Measurements from ENCODE around the gene XYLT2.
"Not testable (repeated sequence)": the region's sequence is repeated elsewhere in the genome, so short reads cannot be mapped to it uniquely, and the experiment has no call there.

XYLT2 gene
- total RNA-seq, result 39.4 to 71.9 reads per million in 2 experiments

GRCh38 chr17:50345432-50346312 lies at the start of gene XYLT2:
TSS of gene XYLT2 (plus strand) at chr17:50346126. CDS start at chr17:50346141, 15 bp downstream.
- peak; percentile 90 for DNase-seq (ENCODE audit: low read depth)

- DNase-seq (ENCODE audit: low read depth), result peak; percentile 68
Measured at GRCh38 chr17:50297407-50297865, 48.5 kb upstream of the XYLT2 start.

GRCh38 chr17:50298018-50298417 lies 47.9 kb upstream of the XYLT2 start:
- DNase-seq (ENCODE audit: low read depth), result no peak

GRCh38 chr17:50299776-50300175 lies 46.1 kb upstream of the XYLT2 start:
- no peak for DNase-seq (ENCODE audit: low read depth)

- not testable (repeated sequence) for DNase-seq (ENCODE audit: low read depth)
Measured at GRCh38 chr17:50300824-50301223, 45.1 kb upstream of the XYLT2 start.

- no peak for DNase-seq (ENCODE audit: low read depth)
Measured at GRCh38 chr17:50301891-50302584, 43.9 kb upstream of the XYLT2 start.

GRCh38 chr17:50303051-50303450 lies 42.9 kb upstream of the XYLT2 start:
- DNase-seq (ENCODE audit: low read depth), result no peak

- no peak for DNase-seq (ENCODE audit: low read depth)
Measured at GRCh38 chr17:50303596-50303995, 42.3 kb upstream of the XYLT2 start.

- DNase-seq (ENCODE audit: low read depth), result no peak
Measured at GRCh38 chr17:50304781-50305404, 41.0 kb upstream of the XYLT2 start.

- DNase-seq (ENCODE audit: low read depth), result no peak
Measured at GRCh38 chr17:50307654-50308053, 38.3 kb upstream of the XYLT2 start.

- DNase-seq (ENCODE audit: low read depth), result no peak
Measured at GRCh38 chr17:50308666-50309065, 37.3 kb upstream of the XYLT2 start.

GRCh38 chr17:50310455-50311111 lies 35.3 kb upstream of the XYLT2 start:
- DNase-seq (ENCODE audit: low read depth), result no peak

- no peak for DNase-seq (ENCODE audit: low read depth)
Measured at GRCh38 chr17:50311112-50311460, 34.8 kb upstream of the XYLT2 start.

- DNase-seq (ENCODE audit: low read depth), result no peak
Measured at GRCh38 chr17:50311483-50311882, 34.4 kb upstream of the XYLT2 start.

GRCh38 chr17:50312308-50312707 lies 33.6 kb upstream of the XYLT2 start:
- no peak for DNase-seq (ENCODE audit: low read depth)

- DNase-seq (ENCODE audit: low read depth), result no peak
Measured at GRCh38 chr17:50314456-50315011, 31.4 kb upstream of the XYLT2 start.

GRCh38 chr17:50316016-50316587 lies 29.8 kb upstream of the XYLT2 start:
- no peak for DNase-seq (ENCODE audit: low read depth)

GRCh38 chr17:50316660-50317059 lies 29.3 kb upstream of the XYLT2 start:
- DNase-seq (ENCODE audit: low read depth), result not testable (repeated sequence)

GRCh38 chr17:50317121-50317520 lies 28.8 kb upstream of the XYLT2 start:
- no peak for DNase-seq (ENCODE audit: low read depth)

- no peak for DNase-seq (ENCODE audit: low read depth)
Measured at GRCh38 chr17:50318501-50319285, 27.2 kb upstream of the XYLT2 start.
